Measurements from ENCODE around the gene NYNRIN.
"Not testable (repeated sequence)": the region's sequence is repeated elsewhere in the genome, so short reads cannot be mapped to it uniquely, and the experiment has no call there.

Gene NYNRIN

GRCh38 chr14:24398653-24399446, at the start of gene NYNRIN:
Gene NYNRIN, plus strand, starts transcription at chr14:24399003. Its CDS starts 244 bp downstream, at chr14:24399247.
- DNase-seq (ENCODE audit: low spot score) = no peak

- no peak for DNase-seq (ENCODE audit: low spot score)
These were observed 49.1 kb upstream of the NYNRIN start for GRCh38 chr14:24349742-24350141.

GRCh38 chr14:24351517-24351916, 47.3 kb upstream of the NYNRIN start:
- no peak for DNase-seq (ENCODE audit: low spot score)

- no peak for DNase-seq (ENCODE audit: low spot score)
These were observed 45.0 kb upstream of the NYNRIN start for GRCh38 chr14:24353559-24354481.

- DNase-seq (ENCODE audit: low spot score) = not testable (repeated sequence)
These were observed 44.3 kb upstream of the NYNRIN start for GRCh38 chr14:24354482-24354825.

GRCh38 chr14:24355009-24355408, 43.8 kb upstream of the NYNRIN start:
- no peak for DNase-seq (ENCODE audit: low spot score)

- DNase-seq (ENCODE audit: low spot score) = no peak
These were observed 42.6 kb upstream of the NYNRIN start for GRCh38 chr14:24356208-24356607.

GRCh38 chr14:24360281-24360680, 38.5 kb upstream of the NYNRIN start:
- no peak for DNase-seq (ENCODE audit: low spot score)

GRCh38 chr14:24361326-24361725, 37.5 kb upstream of the NYNRIN start:
- no peak for DNase-seq (ENCODE audit: low spot score)

- DNase-seq (ENCODE audit: low spot score) = no peak
These were observed 36.4 kb upstream of the NYNRIN start for GRCh38 chr14:24362241-24362960.

GRCh38 chr14:24363401-24363800, 35.4 kb upstream of the NYNRIN start:
- DNase-seq (ENCODE audit: low spot score) = no peak

GRCh38 chr14:24364841-24365240, 34.0 kb upstream of the NYNRIN start:
- DNase-seq (ENCODE audit: low spot score) = no peak

- peak; percentile 96 for DNase-seq (ENCODE audit: low spot score)
These were observed 33.0 kb upstream of the NYNRIN start for GRCh38 chr14:24365600-24366412.

GRCh38 chr14:24366413-24366720, 32.4 kb upstream of the NYNRIN start:
- DNase-seq (ENCODE audit: low spot score) = no peak

- peak; percentile 96 for DNase-seq (ENCODE audit: low spot score)
These were observed 31.9 kb upstream of the NYNRIN start for GRCh38 chr14:24366721-24367513.

GRCh38 chr14:24367514-24368211, 31.1 kb upstream of the NYNRIN start, which contains the start of gene NFATC4:
Gene NFATC4, plus strand, starts transcription at chr14:24368184. Its CDS starts 157 bp downstream, at chr14:24368341.
- peak; percentile 87 for DNase-seq (ENCODE audit: low spot score)

- DNase-seq (ENCODE audit: low spot score) = peak; percentile 27
These were observed 30.6 kb upstream of the NYNRIN start for GRCh38 chr14:24368212-24368561.

- DNase-seq (ENCODE audit: low spot score) = peak; percentile 77
These were observed 30.1 kb upstream of the NYNRIN start for GRCh38 chr14:24368562-24369252.

GRCh38 chr14:24369463-24369862, 29.3 kb upstream of the NYNRIN start:
- no peak for DNase-seq (ENCODE audit: low spot score)
